Erythroblast (primary cell): ENCODE results near the gene NRXN3.

Experiments used
- GATA1 ChIP-seq: IDR thresholded peaks from 2 replicates; pipeline ENCODE4 v1.6.1; 2011; ENCODE audit warnings: low read depth, mild to moderate bottlenecking, control low read depth, low read length, moderate library complexity
- POLR2A ChIP-seq: IDR thresholded peaks from 2 replicates; pipeline ENCODE4 v1.6.1; 2011; ENCODE audit warnings: mild to moderate bottlenecking, low read length

- TF ChIP-seq POLR2A (no peak), GATA1 (no peak)
Measured at GRCh38 chr14:79728331-79728730, 1558.2 kb downstream of the NRXN3 start.
